Measurements from ENCODE around the gene CSPG4. TPM values are rescaled to one million over a fixed set of nuclear protein-coding genes. Genes with fewer than 3 reads are reported as not detected.

Gene CSPG4
- total and polyA plus RNA-seq, 2 of the 4 experiments (the other 2 are of a cell fraction) = 12.4 to 28.4 TPM

- Histone ChIP-seq H3K9me3 (ENCODE audit: control insufficient read depth, insufficient read depth, low read length) (no peaks in the 10 kb centered on the region), H2AK9ac (replicated peaks; ENCODE audit: low read depth, low read length, poor library complexity) (no peak overlapping the region), H2BK15ac (ENCODE audit: low read depth, low read length) (no peak overlapping the region), H3K9ac (ENCODE audit: low read depth, low read length) (no peak overlapping the region), H2AFZ (replicated peaks; ENCODE audit: low read length, poor library complexity) (no peak overlapping the region), H4K91ac (ENCODE audit: insufficient read depth, low read depth, low read length) (no peak overlapping the region), H3K56ac (ENCODE audit: extremely low read depth, insufficient read depth, low read length) (no peak overlapping the region), H3K36me3 (ENCODE audit: control insufficient read depth, insufficient read depth, low read length) (no peaks in the 10 kb centered on the region), H3K4me1 (ENCODE audit: control insufficient read depth, insufficient read depth, low read length) (no peaks in the 10 kb centered on the region), H3K4me2 (ENCODE audit: low read depth, low read length) (no peak overlapping the region), H3K79me1 (ENCODE audit: low read depth in 1 of 2, low read length in 2 of 2) (no peaks in the 10 kb centered on the region), H4K20me1 (ENCODE audit: insufficient read depth, low read length) (no peaks in the 10 kb centered on the region), H4K5ac (ENCODE audit: low read depth, low read length) (no peak overlapping the region), H3K4me3 (ENCODE audit: insufficient read depth, low read depth, low read length) (no peak overlapping the region), H3K23ac (ENCODE audit: low read depth, low read length) (no peak overlapping the region), H3K18ac (ENCODE audit: low read depth, low read length) (no peak overlapping the region), H4K8ac (ENCODE audit: low read depth in 2 of 2, low read length in 2 of 2) (no peak overlapping the region), H3K9me1 (ENCODE audit: insufficient read depth, low read length) (no peaks in the 10 kb centered on the region), H3K27ac (ENCODE audit: insufficient read depth, low read length) (no peak overlapping the region), H3K4ac (ENCODE audit: low read depth, low read length) (no peak overlapping the region), H2AK5ac (ENCODE audit: low read depth, low read length) (no peak overlapping the region), H2BK20ac (ENCODE audit: low read depth, low read length) (no peak overlapping the region), H3K14ac (replicated peaks; ENCODE audit: low read depth, low read length) (no peak overlapping the region), H2BK120ac (ENCODE audit: low read depth, low read length) (no peak overlapping the region), H3K27me3 (ENCODE audit: control insufficient read depth, insufficient read depth, low read length) (peaks cover 9% of the 10 kb centered on the region), H2BK5ac (ENCODE audit: low read depth, low read length, poor library complexity, severe bottlenecking) (no peak overlapping the region)
- dilution Hi-C loops (cut with HindIII; ENCODE audit: low sequenced_read_pairs, unreplicated experiment) = no loop called here
- BruUV-seq (replicated peaks) = no TSS peak
- in situ Hi-C loops (cut with MboI; ENCODE audit: low sequenced_read_pairs) = no loop called here
- WGBS, 2 experiments (ENCODE audit: extremely low coverage in 2 of 2, insufficient read length in 1 of 2) = 71% methylated on average over 2 of the region's 4 CpGs; no CpG with 5 or more reads in 1 of the 2 experiments
- ChIA-PET CTCF (no interaction called here), POLR2A (ENCODE audit: unreplicated experiment) (no interaction called here)
- ATAC-seq (ENCODE audit: low read depth) (no peak), DNase-seq (no peak)
- TF ChIP-seq MXI1 (IDR thresholded peaks at IDR 0.05; ENCODE audit: borderline replicate concordance, low read depth, low read length) = no peak
- no peak for TF ChIP-seq CHD1 (IDR thresholded peaks at IDR 0.05; ENCODE audit: low read depth, low read length)
- TF ChIP-seq CTCF (conservative IDR thresholded peaks at IDR 0.05; ENCODE audit: low read depth, low read length) = no peak
- TF ChIP-seq CEBPB (IDR thresholded peaks at IDR 0.05; ENCODE audit: low read depth, low read length) = no peak
- no peak for TF ChIP-seq SMC3 (IDR thresholded peaks at IDR 0.05; ENCODE audit: low read depth, low read length)
- no peak for TF ChIP-seq RCOR1 (IDR thresholded peaks at IDR 0.05; ENCODE audit: insufficient replicate concordance, low read length)
- TF ChIP-seq ELK1 (IDR thresholded peaks at IDR 0.05; ENCODE audit: borderline replicate concordance, low read depth, low read length) = no peak
- TF ChIP-seq RFX5 (IDR thresholded peaks at IDR 0.05; ENCODE audit: low read depth, low read length) = no peak
- no peak for TF ChIP-seq NFE2L2 (IDR thresholded peaks at IDR 0.05; ENCODE audit: low read depth, low read length)
- no peak for TF ChIP-seq BHLHE40 (IDR thresholded peaks at IDR 0.05; ENCODE audit: low read depth, low read length)
- TF ChIP-seq MAZ (IDR thresholded peaks at IDR 0.05; ENCODE audit: borderline replicate concordance, low read depth, low read length) = no peak
- TF ChIP-seq RAD21 (IDR thresholded peaks at IDR 0.05; ENCODE audit: low read length) = no peak
- TF ChIP-seq MAFK (IDR thresholded peaks at IDR 0.05; ENCODE audit: low read depth, low read length) = no peak
- no peak for TF ChIP-seq POLR2A (IDR thresholded peaks at IDR 0.05; ENCODE audit: low read depth, low read length)
- intact Hi-C loops (cut with micrococcal nuclease) = no loop called here
Observed at GRCh38 chr15:75751891-75752290, 39.2 kb upstream of the CSPG4 start.

All from IMR-90 (cell line).